GM10266 (cell line): Measurements from ENCODE around the gene GBA3.

ENCODE experiments used
- DNase-seq: peaks from one replicate; pipeline ENCODE4 v3.0.0; 2012; ENCODE audit errors: extremely low spot score
- TF ChIP-seq, protein P1 (sequence below): IDR thresholded peaks from 2 replicates; pipeline ENCODE4 v1.5.1; 2012; ENCODE audit warnings: mild to moderate bottlenecking, low read depth; ENCODE audit not compliant: control insufficient read depth, insufficient read depth; ENCODE audit errors: missing control alignments

Gene GBA3

DNA sequence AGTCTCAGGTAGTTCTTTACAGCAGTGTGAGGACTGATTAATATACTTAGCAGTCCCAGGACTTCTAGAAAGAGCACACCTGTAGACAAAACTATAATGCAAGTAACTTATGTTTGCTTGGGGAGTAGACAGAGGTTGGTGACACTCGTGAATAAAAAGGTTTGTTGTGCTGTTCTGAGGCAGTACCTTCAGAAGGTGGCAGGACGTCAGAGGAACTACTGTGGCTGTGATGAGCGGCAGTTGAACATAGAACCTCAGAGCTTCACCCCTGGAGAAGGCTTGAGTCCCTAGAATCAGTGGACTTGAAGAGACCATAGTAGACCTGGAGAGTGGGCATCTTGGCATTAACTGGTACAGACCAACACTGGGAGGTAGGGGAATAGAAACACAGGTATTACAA lies 3.3 kb upstream of the GBA3 start:
- DNase-seq = no peak
- TF ChIP-seq, protein P1, sequence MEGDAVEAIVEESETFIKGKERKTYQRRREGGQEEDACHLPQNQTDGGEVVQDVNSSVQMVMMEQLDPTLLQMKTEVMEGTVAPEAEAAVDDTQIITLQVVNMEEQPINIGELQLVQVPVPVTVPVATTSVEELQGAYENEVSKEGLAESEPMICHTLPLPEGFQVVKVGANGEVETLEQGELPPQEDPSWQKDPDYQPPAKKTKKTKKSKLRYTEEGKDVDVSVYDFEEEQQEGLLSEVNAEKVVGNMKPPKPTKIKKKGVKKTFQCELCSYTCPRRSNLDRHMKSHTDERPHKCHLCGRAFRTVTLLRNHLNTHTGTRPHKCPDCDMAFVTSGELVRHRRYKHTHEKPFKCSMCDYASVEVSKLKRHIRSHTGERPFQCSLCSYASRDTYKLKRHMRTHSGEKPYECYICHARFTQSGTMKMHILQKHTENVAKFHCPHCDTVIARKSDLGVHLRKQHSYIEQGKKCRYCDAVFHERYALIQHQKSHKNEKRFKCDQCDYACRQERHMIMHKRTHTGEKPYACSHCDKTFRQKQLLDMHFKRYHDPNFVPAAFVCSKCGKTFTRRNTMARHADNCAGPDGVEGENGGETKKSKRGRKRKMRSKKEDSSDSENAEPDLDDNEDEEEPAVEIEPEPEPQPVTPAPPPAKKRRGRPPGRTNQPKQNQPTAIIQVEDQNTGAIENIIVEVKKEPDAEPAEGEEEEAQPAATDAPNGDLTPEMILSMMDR = no peak

DNA sequence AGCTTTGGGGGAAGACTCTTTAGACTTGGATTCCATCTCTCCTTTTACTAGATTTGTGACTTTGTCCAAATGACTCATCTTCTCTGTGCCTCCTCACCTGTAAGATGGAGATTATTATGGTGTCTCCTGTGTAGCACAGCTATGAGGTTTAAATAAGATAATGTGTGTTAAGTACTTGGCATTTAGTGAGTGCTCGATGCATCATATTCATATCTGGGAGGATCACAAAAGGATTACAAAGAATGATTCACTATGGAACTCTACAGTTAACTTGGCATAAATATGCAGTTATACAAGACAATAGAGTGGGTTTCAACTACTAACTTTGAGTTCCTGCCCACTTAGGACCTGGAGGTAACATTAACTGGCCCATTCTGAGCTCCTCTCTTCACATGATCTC lies 2.3 kb downstream of the GBA3 start:
- DNase-seq = no peak
- TF ChIP-seq, protein P1 = no peak

DNA sequence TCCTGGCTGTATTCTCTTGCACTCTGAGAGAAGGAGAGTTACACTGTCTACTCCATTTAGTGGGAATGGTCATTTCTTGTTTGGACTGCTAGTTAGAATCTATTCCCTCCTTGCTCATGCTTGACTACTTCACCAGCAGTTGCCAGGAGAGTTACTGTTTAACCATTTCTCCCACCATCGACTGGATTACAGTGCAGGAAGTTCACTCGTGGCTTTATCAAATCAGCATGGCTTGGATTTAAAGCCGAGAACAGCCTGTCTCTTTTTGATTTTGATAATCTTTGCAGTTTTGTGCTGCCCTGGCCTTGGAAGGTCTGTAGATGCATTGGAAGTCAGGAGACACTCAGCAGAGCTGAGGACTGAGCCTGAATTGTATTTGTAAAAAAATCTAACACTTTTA lies 3.2 kb downstream of the GBA3 start:
- no peak for DNase-seq
- TF ChIP-seq, protein P1 = no peak

DNA sequence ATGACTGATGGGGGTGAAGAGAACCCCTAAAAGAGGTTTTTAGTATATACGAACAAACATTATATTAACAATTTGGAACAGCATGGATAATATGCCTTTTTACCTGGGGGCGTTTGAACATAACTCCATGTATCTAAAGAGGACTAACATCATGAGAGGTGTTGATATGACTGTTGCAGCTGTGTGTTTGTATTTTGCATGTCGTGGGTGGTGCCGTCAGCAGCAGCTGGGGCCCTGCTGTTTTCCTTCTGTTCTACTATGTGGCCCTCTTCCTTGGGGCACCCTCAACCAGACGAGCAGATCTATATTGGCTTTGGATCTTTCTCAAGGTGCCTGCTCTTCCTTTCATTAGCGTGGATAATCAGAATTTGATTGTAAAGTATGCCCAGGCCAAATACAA lies 11.2 kb downstream of the GBA3 start:
- TF ChIP-seq, protein P1 = no peak
- no peak for DNase-seq

DNA sequence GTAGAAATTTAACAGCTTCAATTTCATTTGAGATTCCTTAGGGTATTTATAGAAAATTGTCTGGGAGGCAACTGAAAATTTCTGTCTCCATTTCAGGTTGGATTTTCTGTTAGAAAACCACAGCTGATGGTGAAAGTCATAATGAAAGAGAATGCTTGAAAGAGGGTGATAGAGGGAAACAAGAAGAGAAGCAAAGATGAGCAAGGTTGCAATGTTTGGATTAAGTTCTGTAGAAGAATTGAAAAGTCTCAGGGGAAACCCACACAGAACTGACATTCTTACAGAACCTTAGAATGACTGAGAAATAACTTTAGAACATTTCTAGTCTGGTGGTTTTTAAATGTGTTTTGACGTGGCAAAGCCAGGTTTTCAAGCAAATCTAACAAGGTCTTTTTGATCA lies 14.7 kb downstream of the GBA3 start:
- TF ChIP-seq, protein P1 = no peak

DNA sequence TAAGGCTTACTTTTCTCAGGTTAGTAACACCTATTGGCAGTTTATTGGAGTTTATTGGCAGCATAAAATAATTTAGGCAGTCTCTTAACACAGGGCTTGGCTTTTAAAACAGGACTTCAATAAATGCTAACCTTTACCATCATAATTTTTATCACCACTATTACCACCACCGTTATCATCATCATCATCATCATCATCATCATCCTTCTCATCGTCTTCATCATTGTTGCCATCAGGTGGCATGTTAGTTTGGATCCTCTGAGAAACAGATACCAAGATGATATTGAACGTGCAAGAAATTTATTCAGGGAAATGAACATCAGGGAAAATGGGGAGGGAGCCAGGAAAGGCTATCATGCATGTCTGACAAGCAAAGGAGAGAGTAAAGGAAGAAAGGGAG lies 16.2 kb downstream of the GBA3 start:
- TF ChIP-seq, protein P1 = no peak
- no peak for DNase-seq

More for the DNA sequence above, 14.7 kb downstream of the GBA3 start:
- DNase-seq = no peak

DNA sequence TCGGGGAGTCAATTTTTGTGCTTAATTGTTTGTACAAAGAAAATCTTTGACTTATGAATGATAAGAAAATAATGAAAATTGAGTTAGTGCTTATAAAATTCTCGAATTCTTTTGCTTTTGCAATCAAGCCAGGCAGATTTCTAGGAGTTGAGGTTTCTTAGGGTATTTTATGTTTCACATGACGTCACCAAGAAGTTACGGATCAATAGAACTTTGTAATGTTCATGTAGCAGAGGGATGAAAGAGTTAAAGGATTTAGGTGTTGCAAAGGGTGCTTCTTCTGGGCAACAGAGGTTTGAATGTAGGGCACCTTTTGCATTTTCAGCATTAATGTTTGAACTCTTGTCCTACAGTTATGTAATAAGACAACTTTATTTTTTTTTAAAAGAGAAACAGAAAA lies 19.4 kb downstream of the GBA3 start:
- TF ChIP-seq, protein P1 = no peak
- no peak for DNase-seq
